Right ventricle myocardium inferior (tissue), 1 donor: ENCODE data around the gene RANGRF. TPM values are rescaled to one million over a fixed set of nuclear protein-coding genes. Genes with fewer than 3 reads are reported as not detected.

Experiments
- ATAC-seq: fragments of 200-7000 bp; cut with Tn5 transposase; one replicate; pipeline ENCODE4 v1.9.1; 2020; ENCODE audit warnings: mild to moderate bottlenecking, moderate library complexity
- DNase-seq: peaks from one replicate; pipeline ENCODE4 v3.0.0; 2021; ENCODE audit errors: missing footprints
- intact Hi-C: fragments of 100-400 bp; cut with DNase I; formaldehyde crosslinking; loops from one replicate; pipeline ENCODE4 v1.11.0; 2022
- total RNA-seq: library from RNA; stranded (reverse); fragmentation: NEBNext Ultra II Directional; extraction: Animal tissue kit (Norgen Biotek cat#: 25700); gene quantifications from one replicate; pipeline ENCODE4 v1.2.1, GENCODE V29; 2021
- donor health status: DM: no; HTN: yes; CAD: no; lungs with severe emphysema.

RANGRF gene
- total RNA-seq, 1 donor from 2014 or later = 25.7 TPM

DNA sequence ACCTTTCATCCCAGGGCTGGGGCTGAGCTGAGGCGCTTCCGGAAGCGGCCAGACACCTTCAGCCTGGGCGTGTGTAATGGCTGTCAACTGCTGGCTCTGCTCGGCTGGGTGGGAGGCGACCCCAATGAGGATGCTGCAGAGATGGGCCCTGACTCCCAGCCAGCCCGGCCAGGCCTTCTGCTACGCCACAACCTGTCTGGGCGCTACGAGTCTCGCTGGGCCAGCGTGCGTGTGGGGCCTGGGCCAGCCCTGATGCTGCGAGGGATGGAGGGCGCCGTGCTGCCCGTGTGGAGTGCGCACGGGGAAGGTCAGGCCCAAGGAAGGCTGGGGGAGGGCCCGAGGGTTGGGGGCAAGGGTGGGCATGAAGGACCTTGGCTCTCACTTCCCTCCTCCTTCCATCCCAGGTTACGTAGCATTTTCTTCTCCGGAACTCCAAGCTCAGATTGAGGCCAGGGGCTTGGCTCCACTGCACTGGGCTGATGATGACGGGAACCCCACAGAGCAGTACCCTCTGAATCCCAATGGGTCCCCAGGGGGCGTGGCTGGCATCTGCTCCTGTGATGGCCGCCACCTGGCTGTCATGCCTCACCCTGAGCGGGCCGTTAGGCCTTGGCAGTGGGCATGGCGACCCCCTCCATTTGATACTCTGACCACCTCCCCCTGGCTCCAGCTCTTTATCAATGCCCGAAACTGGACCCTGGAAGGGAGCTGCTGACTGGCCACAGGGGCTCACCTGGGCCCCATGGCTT lies 19.7 kb upstream of the RANGRF start:
- DNase-seq = no peak
- intact Hi-C loops = no loop called here
- ATAC-seq = no peak

DNA sequence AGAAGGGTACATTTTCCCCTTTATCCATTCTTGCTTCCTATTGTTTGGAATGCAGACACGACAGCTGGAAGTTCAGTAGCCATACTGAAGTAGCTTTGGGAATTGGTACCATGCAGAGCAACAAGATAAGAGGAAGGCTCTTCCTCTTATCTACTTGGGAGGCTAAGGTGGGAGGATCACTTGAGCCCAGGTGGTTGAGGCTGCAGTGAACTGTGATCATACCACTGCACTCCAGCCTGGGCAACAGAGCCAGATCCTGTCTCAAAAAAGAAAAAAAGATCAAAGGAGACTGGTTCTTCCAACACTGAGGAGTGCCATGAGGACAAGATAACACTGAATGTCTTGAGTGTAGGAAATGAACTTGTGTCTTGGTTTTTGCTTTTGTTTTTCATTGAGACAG lies 16.0 kb upstream of the RANGRF start:
- ATAC-seq (no peak), DNase-seq (no peak)

DNA sequence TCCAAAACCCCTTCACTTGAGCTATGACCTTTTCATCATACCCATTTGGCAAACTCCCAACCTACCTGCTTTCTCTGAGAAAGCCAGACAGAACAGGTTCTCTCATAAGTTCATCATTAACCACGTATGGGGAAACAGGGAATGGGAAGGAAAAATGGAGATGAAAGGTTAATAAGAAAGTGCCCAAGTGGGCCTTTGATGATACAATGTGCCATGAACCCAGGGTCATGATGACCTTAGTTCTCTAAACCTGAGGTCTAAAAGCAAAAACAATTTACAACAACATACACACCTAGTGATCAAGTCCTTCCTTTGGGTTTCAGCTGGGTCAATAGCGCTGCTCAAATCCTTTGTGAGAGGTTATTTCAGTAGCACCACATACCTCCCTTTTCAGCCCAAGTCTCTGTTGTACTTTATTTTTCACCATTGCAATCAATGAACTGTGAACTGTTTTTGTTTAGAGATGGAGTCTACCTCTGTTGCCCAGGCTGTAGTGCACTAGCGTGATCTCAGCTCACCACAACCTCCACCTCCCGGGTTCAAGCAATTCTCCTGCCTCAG lies 14.5 kb upstream of the RANGRF start:
- DNase-seq (no peak), ATAC-seq (no peak)
- intact Hi-C loops = no loop called here

More for the DNA sequence above, 16.0 kb upstream of the RANGRF start:
- intact Hi-C loops = no loop called here

DNA sequence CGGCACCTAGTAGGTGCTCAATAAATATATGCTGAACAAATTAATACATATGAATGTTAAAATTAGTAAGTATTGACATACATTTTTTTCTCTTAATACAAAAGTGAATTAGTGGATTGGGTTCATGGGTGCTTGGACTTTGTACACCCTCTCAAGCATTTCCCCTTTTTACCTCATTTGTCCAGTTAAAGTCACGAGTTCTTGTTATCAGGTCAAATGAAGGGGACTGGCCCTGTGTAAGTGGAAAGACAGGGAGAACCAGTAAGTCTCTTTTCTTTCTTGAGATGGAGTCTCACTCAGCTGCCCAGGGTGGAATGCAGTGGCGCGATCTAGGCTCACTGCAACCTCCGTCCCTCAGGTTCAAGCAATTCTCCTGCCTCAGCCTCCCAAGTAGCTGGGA lies 13.7 kb upstream of the RANGRF start:
- no peak for ATAC-seq
- intact Hi-C loops = no loop called here

DNA sequence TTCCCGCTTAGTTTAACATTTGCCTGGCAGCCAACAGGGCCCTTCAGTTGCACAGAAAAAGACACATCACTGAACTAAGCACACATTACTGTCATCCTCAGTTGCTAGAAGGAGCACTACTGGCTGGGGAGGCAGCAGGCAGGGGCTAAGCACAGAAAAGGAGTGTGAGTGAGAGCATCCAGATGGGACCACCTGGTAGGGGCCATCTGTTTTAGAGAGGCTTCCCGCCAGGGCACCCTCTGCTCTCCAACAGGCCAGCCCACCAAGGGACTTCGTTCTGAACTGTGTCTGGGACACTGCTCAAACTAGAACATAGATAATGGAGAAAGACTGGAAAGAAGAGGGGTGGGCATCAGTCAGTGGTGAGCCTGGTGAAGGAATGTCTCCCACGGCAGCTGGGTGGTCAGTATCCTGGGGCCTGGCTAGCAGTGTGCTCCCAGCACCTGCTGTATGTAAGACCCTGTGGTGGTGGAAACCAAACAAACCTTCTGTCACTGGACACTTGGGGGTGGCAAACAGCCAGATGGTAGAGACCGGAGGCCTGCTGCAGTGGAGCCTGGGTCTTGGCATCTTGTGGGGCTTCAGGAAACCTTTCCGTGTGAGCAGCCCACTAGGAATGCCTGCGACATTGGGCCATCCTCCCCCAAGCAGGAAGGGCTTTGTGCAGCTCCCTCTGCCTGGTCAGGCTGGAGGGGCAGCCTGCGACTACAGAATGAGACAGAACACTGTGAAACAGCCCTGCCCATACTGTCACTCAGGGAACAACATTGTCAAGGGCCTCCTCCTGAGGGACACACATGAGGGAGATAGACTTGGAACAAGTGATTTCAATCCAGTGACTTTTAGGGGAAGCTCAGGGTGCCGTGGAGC lies 12.8 kb upstream of the RANGRF start:
- intact Hi-C loops = no loop called here
- DNase-seq = no peak
- ATAC-seq = no peak

More for the DNA sequence above, 13.7 kb upstream of the RANGRF start:
- DNase-seq = no peak

DNA sequence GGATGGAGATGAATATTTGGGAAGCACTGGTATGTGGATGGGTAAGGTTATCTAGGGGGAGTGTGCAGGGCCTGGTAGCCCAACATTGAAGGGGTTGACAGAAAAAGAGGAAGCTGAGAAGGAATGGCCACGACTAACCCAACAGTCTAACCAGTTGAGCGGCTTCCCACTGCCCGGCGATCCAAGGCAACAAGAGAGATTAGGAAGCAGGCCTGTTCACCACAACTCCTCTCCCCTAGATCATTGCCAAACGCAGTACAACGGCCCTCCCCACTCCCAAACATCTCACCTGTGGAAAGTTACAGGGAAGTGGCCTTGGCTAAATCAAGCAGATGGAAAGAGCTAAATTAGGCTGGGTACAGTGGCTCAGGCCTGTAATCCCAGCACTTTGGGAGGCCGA lies 11.2 kb upstream of the RANGRF start:
- no peak for DNase-seq
- intact Hi-C loops = no loop called here
- ATAC-seq = no peak

DNA sequence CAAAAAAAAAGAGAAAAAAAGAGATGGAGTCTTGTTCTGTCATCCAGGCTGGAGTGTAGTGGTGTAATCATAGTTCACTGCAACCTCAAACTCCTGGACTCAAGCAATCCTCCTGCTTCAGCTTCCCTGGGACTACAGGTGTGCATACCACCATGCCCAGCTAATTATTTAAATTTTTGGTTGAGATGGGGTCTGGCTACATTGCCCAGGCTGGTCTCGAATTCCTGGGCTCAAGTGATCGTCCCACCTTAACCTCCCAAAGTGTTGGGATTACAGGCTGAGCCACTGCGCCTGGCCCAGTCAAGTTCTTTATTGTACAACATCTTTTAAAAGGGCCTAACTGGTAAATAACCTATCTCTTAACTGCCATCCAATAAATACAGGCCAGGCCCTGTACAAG lies 6.1 kb upstream of the RANGRF start:
- no peak for DNase-seq
- ATAC-seq = no peak
- intact Hi-C loops = no loop called here

DNA sequence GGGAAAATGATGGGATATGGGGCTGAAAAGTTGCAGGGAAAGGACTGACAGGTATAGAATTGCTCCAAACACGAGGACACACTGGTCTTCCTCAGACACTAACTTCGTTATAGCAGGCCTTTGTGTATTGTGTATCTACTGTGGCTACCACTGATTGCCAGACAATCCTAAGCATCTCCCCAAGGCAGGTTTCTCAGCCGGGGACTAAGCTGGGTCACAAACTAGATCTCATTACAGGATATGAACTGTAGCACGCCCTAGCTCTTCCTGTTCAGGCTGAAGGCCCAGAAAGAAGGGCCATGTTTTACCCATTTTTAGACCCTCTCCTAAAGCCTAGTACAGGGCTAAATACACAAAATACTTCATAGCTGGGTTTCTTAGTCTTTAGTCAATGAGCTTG lies 5.1 kb upstream of the RANGRF start:
- ATAC-seq (no peak), DNase-seq (no peak)
- intact Hi-C loops = no loop called here

DNA sequence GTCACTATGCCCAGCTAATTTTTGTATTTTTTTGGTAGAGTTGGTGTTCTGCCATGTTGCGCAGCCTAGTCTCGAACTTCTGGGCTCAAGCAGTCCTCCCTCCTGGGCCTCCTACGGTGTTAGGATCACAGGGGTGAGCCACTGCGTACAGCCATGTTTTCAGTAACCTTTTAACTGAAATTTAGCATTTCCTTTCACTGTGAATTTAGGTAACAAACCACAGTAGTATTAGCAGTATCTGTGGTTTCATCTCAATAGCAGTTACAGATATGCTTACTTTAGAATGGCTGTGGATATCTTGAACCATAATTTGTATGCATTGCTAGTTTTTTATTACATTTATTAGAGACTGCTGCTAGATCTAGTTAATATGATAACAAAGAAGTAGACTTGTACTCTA lies 4.3 kb upstream of the RANGRF start:
- intact Hi-C loops = no loop called here
- ATAC-seq (no peak), DNase-seq (no peak)

DNA sequence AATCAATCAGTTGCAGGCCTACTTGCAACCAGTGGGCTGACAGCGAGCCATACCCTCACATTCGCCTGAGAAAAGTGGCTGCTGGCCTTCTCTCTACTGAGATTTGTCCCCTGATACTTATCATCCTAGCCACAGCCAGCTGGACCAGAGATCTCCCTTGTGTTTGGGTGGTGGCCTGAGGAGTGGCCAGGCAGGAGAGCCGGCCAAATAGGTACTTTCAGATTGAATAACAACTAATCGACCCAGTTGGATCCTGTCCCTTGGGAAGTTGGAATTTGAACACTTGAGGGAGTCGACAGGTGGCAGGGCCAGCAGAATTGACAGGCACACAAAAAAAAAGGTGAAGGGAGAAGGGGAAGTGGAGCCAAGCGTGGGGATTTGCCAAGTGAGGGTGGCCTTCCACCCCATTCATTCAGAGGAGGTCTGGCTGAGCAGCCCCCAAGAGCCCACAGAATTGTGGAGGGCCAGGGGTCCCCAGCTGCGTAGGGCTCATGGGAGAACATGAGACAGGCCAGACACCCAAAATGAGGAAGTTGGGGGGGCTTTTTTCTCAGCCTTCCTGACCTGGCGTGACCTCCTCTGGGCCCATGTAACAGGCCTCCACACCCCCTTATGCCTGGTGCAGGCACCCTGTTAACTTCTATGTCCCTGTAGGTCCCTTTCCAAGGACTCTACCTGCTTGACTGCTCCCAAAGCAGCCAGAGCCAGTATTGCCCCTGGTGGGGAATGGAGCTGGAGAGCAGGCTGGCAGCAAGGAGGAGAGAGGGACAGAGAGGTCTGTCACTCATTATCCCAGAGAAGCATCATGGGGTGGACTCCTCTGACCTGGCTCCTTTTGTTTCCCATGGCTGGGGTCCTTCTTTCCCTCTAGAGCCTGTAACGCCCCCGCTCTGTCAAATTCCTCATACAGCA lies 2.9 kb upstream of the RANGRF start:
- DNase-seq (no peak), ATAC-seq (no peak)
- intact Hi-C loops = no loop called here

DNA sequence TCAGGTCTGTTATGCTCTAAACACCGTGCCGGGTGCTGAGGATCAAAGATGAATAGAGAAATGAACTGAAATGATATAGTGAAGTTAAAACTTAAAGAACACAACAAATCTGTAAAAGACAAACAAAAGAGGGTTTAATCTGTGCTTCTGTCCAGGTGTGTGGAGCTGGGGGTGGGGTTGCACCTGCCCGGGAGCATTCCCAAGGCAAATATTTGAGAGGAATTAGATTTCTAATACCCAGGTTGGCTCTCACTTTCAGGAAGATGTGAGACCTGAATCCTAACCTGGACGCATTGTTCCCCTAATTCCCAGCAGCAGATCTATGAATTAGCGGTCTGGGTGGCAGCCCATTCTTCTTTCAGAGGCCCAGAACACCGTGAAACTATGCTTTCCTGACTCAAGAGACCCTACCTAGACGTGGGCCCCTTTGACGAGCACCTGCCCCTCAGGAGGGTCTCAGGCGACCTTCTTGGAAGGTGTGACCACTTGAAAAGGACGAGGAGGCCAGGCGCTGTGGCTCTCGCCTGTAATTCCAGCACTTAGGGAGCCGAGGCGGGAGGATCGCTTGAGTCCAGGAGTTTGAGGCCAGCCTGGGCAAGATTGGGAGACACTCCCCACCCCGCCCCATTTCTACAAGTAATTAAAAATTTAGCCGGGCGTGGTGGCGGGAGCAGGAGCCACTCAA lies 677 bp upstream of the RANGRF start:
- no peak for ATAC-seq
- DNase-seq = no peak
- intact Hi-C loops = loop anchor here (2.0 kb wide), 1 partner anchor 39 kb away; the partner anchor contains the start of genes CTC1 and PFAS

DNA sequence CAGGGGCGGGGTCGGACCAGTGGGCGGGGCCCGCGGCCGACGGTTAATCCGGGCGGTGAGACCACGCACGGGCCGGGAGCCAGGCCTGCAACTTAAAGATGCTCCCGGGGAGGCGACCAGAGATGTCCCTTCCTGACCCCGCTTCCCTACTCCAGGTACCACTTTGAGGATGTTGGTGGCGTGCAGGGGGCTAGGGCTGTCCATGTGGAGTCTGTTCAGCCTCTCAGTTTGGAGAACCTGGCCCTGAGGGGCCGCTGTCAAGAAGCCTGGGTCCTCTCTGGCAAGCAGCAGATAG lies 580 bp downstream of the RANGRF start:
- intact Hi-C loops = loop anchor here (2.0 kb wide), 1 partner anchor 40 kb away; the partner anchor contains the start of genes CTC1 and PFAS
- DNase-seq (peak; percentile 93), ATAC-seq (no peak)

DNA sequence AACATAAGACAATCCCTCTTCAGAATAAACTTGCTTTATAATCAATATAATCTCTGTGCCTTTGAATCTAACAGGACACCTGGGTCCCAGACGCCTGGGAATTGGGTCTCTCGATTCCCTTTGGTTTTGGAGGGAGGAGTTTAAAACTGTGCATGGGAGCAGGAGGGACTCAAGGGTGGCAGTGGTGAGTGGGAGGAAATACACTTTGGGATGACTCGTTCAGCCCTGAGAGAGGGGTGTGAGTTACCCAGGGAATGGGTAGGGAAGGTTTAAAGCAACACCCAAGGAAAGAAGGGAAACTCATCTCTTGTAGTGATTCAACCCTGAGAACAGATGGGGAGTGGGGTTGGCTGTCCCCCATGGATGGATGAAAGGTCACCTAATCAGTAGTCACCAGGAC lies 1.6 kb downstream of the RANGRF start:
- intact Hi-C loops = no loop called here
- DNase-seq (no peak), ATAC-seq (no peak)

DNA sequence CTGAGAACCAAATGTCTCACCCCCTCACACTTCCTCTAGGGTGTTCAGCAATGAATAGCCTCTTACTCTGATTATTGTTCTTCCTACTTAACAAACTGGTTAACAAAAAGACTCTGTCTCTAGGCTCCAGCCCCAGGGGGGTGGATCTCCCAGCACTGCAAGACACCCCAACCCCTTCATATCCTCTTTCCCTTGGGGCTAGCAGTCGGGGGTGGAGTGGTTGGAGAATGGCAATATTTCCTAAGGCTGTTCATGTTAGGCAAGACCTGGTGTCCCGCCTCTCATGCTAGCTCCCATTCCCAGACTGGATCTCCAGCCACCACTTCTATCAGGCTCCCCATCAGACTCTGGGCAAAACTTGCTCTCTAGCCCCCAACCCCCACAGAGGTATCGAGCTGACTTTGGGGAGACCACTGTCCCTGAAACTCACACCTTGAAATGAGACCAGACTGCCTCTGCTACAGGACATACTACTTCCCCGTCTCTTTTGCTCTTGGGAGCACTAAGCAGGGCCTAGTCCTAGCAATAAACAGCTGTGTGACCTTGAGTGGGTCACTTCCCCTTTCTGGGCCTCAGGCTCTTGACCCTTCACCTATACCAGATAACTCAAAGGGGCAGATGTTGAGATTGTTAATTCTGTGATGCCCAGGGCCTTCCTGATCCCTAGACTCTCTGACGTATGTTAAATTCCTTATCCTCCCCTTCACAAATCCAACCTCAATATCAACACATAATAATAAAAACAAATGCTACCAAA lies 4.3 kb downstream of the RANGRF start:
- intact Hi-C loops = no loop called here
- ATAC-seq (no peak), DNase-seq (no peak)

DNA sequence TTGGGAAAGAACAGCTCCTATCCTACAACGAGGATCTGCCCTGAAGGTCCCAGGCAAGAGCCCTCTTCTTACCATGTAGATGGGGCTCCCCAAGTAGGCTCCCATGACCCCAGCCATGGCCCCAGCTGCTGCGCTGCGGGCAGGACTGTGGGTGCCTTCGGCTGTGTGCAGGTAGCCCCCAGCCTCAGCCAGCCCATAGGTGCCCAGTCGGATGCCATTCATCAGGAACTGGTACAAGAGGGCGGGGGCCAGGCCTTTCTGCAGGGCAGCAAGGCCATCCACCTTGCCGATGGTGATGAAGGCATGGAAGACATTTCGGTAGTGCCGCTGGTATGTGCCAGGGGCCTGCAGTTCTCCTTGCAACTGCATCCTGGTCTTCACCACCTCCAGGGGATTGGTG lies 5.9 kb downstream of the RANGRF start:
- intact Hi-C loops = no loop called here
- ATAC-seq (no peak), DNase-seq (no peak)

DNA sequence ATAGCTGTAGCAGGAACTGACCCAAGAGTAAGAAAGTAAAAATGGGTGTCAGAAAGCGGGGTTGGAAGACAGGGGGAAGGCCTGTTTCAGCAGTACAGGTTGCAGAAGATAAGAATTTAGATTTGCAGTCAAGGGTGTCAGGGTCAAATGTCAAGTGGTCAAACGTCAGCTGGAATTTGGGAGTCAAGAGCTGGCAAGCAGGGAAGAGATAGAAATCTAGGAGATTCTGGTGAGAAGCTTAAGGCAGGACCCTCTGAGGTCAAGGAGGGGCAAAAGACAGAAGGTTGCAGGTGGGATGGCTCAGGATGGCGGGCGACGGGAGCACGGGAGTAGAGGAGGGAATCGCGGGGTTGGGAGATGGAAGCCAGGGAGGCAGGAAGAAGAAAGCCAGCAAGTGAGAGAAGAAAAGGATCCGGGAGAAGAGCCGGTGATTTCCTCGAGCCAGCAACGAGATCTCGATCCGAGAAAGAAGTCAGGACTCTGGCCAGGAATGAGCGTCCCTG lies 6.4 kb downstream of the RANGRF start:
- intact Hi-C loops = loop anchor here (5.0 kb wide), 1 partner anchor 108 kb away; no protein-coding TSS in a partner anchor
- no peak for DNase-seq

DNA sequence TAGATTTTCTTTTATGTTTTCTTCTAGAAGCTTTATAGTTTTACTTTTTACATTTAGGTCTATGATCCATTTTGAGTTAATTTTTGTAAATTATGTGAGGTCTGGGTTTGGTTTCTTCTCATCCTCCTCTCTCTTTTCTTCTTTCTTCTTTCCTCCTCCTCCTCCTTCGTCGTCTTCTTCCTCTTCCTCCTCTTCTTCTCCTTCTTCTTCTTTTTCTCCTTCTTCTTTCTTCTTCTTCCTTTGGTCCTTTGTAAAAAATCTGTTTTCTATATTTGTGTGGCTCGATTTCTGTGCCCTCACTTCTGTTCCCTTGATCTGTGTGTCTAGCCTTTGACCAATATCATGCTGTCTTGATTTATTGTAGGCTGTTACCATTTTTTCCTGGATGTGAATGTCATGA lies 11.8 kb downstream of the RANGRF start:
- DNase-seq (no peak), ATAC-seq (no peak)
- intact Hi-C loops = loop anchor here (5.0 kb wide), 1 partner anchor 208 kb away; no protein-coding TSS in a partner anchor

More for the DNA sequence above, 6.4 kb downstream of the RANGRF start:
- peak; percentile 13 for ATAC-seq
